ENCODE measurements around the gene CDIP1. TPM values are rescaled to one million over a fixed set of nuclear protein-coding genes. Genes with fewer than 3 reads are reported as not detected.

CDIP1 gene
- total and polyA plus RNA-seq, 2 of the 8 experiments (the other 6 are each of a cell fraction or from before 2014, with no cell fraction given): 56.6 to 76.3 TPM

GRCh38 chr16:4486126-4486893 lies 52.3 kb downstream of the CDIP1 start (continued):
- no peak for TF ChIP-seq JUN (IDR thresholded peaks at IDR 0.05; ENCODE audit: low read depth, low read length)

Data from H1 (cell line).